Left ventricle myocardium inferior (tissue), 1 donor: Measurements from ENCODE around the gene PHLPP1. TPM values are rescaled to one million over a fixed set of nuclear protein-coding genes. Genes with fewer than 3 reads are reported as not detected.

Source experiments
- DNase-seq: peaks from one replicate; pipeline ENCODE4 v3.0.0-alpha.2; 2020
- H3K27ac ChIP-seq: fragments of 200-600 bp; replicated peaks from 2 replicates; pipeline ENCODE4 v1.8.0; 2021
- H3K27me3 ChIP-seq: fragments of 200-600 bp; 2 replicates; pipeline ENCODE4 v1.8.0; 2021; ENCODE audit warnings: low read depth
- H3K36me3 ChIP-seq: fragments of 200-600 bp; 2 replicates; pipeline ENCODE4 v1.8.0; 2021
- H3K4me1 ChIP-seq: fragments of 200-600 bp; 2 replicates; pipeline ENCODE4 v1.8.0; 2021
- H3K4me3 ChIP-seq: fragments of 200-600 bp; 2 replicates; pipeline ENCODE4 v1.8.0; 2021; ENCODE audit warnings: mild to moderate bottlenecking, moderate library complexity
- H3K9me3 ChIP-seq: fragments of 200-600 bp; replicated peaks from 2 replicates; pipeline ENCODE4 v1.8.0; 2021
- CTCF ChIP-seq: fragments of 200-600 bp; IDR thresholded peaks from 2 replicates; pipeline ENCODE4 v1.8.0; 2021; ENCODE audit warnings: antibody characterized with exemption, mild to moderate bottlenecking, borderline replicate concordance
- intact Hi-C: fragments of 100-400 bp; cut with micrococcal nuclease; formaldehyde crosslinking; loops from one replicate; pipeline ENCODE4 v1.11.0; 2022
- total RNA-seq: library from RNA; stranded (reverse); fragmentation: NEBNext Ultra II Directional; extraction: Animal tissue kit (Norgen Biotek cat#: 25700); gene quantifications from one replicate; pipeline ENCODE4 v1.2.1, GENCODE V29; 2021
- donor health status: DM: no; HTN: yes; CAD: no; lungs with severe emphysema.

PHLPP1 gene
- total RNA-seq, 1 donor from 2014 or later, result 5.9 TPM

GRCh38 chr18:62876828-62877227 is 161.5 kb downstream of the PHLPP1 start:
- Histone ChIP-seq H3K27me3 (no peaks in the 10 kb centered on the region), H3K27ac (peak overlapping the region; percentile 65), H3K9me3 (no peaks in the 10 kb centered on the region), H3K4me3 (no peak overlapping the region), H3K4me1 (peaks cover 53% of the 10 kb centered on the region), H3K36me3 (no peaks in the 10 kb centered on the region)
- no peak for DNase-seq
- TF ChIP-seq CTCF, result no peak
- intact Hi-C loops, result no loop called here

GRCh38 chr18:62877411-62878221 is 162.3 kb downstream of the PHLPP1 start:
- Histone ChIP-seq H3K36me3 (no peaks in the 10 kb centered on the region), H3K4me1 (peaks cover 55% of the 10 kb centered on the region), H3K4me3 (peak overlapping the region; percentile 6), H3K27me3 (no peaks in the 10 kb centered on the region), H3K27ac (peak overlapping the region; percentile 65), H3K9me3 (no peaks in the 10 kb centered on the region)
- peak; percentile 9 for TF ChIP-seq CTCF
- intact Hi-C loops, result no loop called here
- DNase-seq, result no peak

GRCh38 chr18:62878305-62878704 is 163.0 kb downstream of the PHLPP1 start:
- intact Hi-C loops, result no loop called here
- no peak for TF ChIP-seq CTCF
- Histone ChIP-seq H3K36me3 (no peaks in the 10 kb centered on the region), H3K4me3 (no peak overlapping the region), H3K27ac (peak overlapping the region; percentile 65), H3K4me1 (peaks cover 55% of the 10 kb centered on the region), H3K27me3 (no peaks in the 10 kb centered on the region), H3K9me3 (no peaks in the 10 kb centered on the region)
- DNase-seq, result no peak

- Histone ChIP-seq H3K9me3 (no peaks in the 10 kb centered on the region), H3K4me3 (no peak overlapping the region), H3K27me3 (no peaks in the 10 kb centered on the region), H3K27ac (no peak overlapping the region), H3K4me1 (peaks cover 55% of the 10 kb centered on the region), H3K36me3 (no peaks in the 10 kb centered on the region)
- intact Hi-C loops, result no loop called here
- no peak for TF ChIP-seq CTCF
- DNase-seq, result no peak
Observed at GRCh38 chr18:62880034-62880433, 164.7 kb downstream of the PHLPP1 start.

GRCh38 chr18:62880673-62881364 is 165.5 kb downstream of the PHLPP1 start:
- intact Hi-C loops, result no loop called here
- no peaks in the 10 kb centered on the region for H3K36me3 ChIP-seq
- H3K27me3 ChIP-seq, result no peaks in the 10 kb centered on the region
- no peak overlapping the region for H3K4me3 ChIP-seq
- no peak for TF ChIP-seq CTCF
- no peak overlapping the region for H3K27ac ChIP-seq
- no peaks in the 10 kb centered on the region for H3K9me3 ChIP-seq
- no peak for DNase-seq
- H3K4me1 ChIP-seq, result peaks cover 57% of the 10 kb centered on the region
